Caco-2 (cell line): ENCODE data around the gene RLIM. TPM values are rescaled to one million over a fixed set of nuclear protein-coding genes. Genes with fewer than 3 reads are reported as not detected.
"Not testable (repeated sequence)": the region's sequence is repeated elsewhere in the genome, so short reads cannot be mapped to it uniquely, and the experiment has no call there.

Experiments
- Bru-seq: library from RNA; stranded (reverse); fragments of 400-500 nt; gene quantifications from one replicate; lab custom pipeline; 2021; lab: Mats Ljungman, UMichigan
- BruChase-seq, 2 experiments: library from RNA; stranded (reverse); fragments of 400-500 nt; gene quantifications; one replicate each; lab custom pipeline; 2021; lab: Mats Ljungman, UMichigan
- BruUV-seq: library from RNA; stranded (reverse); fragments of 400-500 nt; replicated peaks from 2 replicates; lab custom pipeline; 2021; lab: Mats Ljungman, UMichigan
- CTCF ChIA-PET: fragments of 300-600 bp; sonication (Branson Sonifier 250); formaldehyde crosslinking; loops from one replicate; lab custom pipeline; 2022; ENCODE audit warnings: antibody characterized with exemption; lab: Charles Lee
- POLR2A ChIA-PET: fragments of 300-600 bp; sonication (Branson Sonifier 250); formaldehyde crosslinking; loops from one replicate; lab custom pipeline; 2022; ENCODE audit warnings: antibody characterized with exemption; lab: Charles Lee
- DNase-seq, 2 experiments: peaks; one replicate each; pipeline versions ENCODE4 v3.0.0 to v3.0.0-alpha.2; 2020 to 2022
- H3K27me3 ChIP-seq: replicated peaks from 2 replicates; pipeline ENCODE4 v1.6.0; 2011; ENCODE audit warnings: low read length; ENCODE audit not compliant: control insufficient read depth, insufficient read depth
- H3K36me3 ChIP-seq: 2 replicates; pipeline ENCODE4 v1.5.1; 2011; ENCODE audit warnings: low read length; ENCODE audit not compliant: control insufficient read depth, insufficient read depth
- H3K4me1 ChIP-seq: fragments of 250-450 bp; sonication (Bioruptor Pico); 2 replicates; pipeline ENCODE4 v1.5.1; 2020; ENCODE audit warnings: mild to moderate bottlenecking
- H3K4me3 ChIP-seq: 2 replicates; pipeline ENCODE4 v1.5.1; 2011; ENCODE audit warnings: low read depth, mild to moderate bottlenecking, control low read depth, low read length
- H3K9me3 ChIP-seq: fragments of 250-450 bp; sonication (Bioruptor Pico); 2 replicates; pipeline ENCODE4 v1.5.1; 2020; ENCODE audit warnings: mild to moderate bottlenecking, moderate library complexity
- H3K27ac Mint-ChIP-seq: one replicate; pipeline ENCODE4 v1.8.0; 2022; ENCODE audit warnings: mixed read lengths; ENCODE audit not compliant: unreplicated experiment
- H3K27me3 Mint-ChIP-seq: one replicate; pipeline ENCODE4 v1.8.0; 2022; ENCODE audit warnings: mixed read lengths; ENCODE audit not compliant: insufficient read depth, unreplicated experiment
- H3K36me3 Mint-ChIP-seq: one replicate; pipeline ENCODE4 v1.8.0; 2022; ENCODE audit warnings: mild to moderate bottlenecking, mixed read lengths; ENCODE audit not compliant: insufficient read depth, unreplicated experiment
- H3K4me1 Mint-ChIP-seq: one replicate; pipeline ENCODE4 v1.8.0; 2022; ENCODE audit warnings: low read depth, mixed read lengths; ENCODE audit not compliant: unreplicated experiment
- H3K4me3 Mint-ChIP-seq: one replicate; pipeline ENCODE4 v1.8.0; 2022; ENCODE audit warnings: mild to moderate bottlenecking, moderate library complexity, mixed read lengths; ENCODE audit not compliant: unreplicated experiment
- H3K9me3 Mint-ChIP-seq: one replicate; pipeline ENCODE4 v1.8.0; 2022; ENCODE audit warnings: mixed read lengths; ENCODE audit not compliant: unreplicated experiment
- CTCF ChIP-seq, 2 experiments: fragments of 200-600 bp in 1 of 2; IDR thresholded peaks; 1 replicate in 1 of 2; 2 replicates in 1 of 2; pipeline versions ENCODE4 v1.5.1 to v1.8.0; 2011 to 2022; ENCODE audit warnings: antibody characterized with exemption in 1 of 2, control low read depth in 1 of 2, inconsistent platforms in 1 of 2, low read depth in 1 of 2, low read length in 1 of 2, mild to moderate bottlenecking in 1 of 2, moderate library complexity in 1 of 2; ENCODE audit not compliant: insufficient read depth in 1 of 2, severe bottlenecking in 1 of 2, unreplicated experiment in 1 of 2
- intact Hi-C: fragments of 100-400 bp; cut with micrococcal nuclease; formaldehyde crosslinking; loops from one replicate; pipeline ENCODE4 v1.10.0; 2022; ENCODE audit not compliant: unreplicated experiment
- long read RNA-seq: library from polyadenylated mRNA; stranded (forward); transcript quantifications from one replicate; pipeline ENCODE4 v2.0.0, GENCODE V29; 2022
- total RNA-seq: library from RNA; stranded (reverse); gene quantifications from 2 replicates; pipeline ENCODE4 v1.2.3, GENCODE V29; 2022

Gene RLIM, protein sequence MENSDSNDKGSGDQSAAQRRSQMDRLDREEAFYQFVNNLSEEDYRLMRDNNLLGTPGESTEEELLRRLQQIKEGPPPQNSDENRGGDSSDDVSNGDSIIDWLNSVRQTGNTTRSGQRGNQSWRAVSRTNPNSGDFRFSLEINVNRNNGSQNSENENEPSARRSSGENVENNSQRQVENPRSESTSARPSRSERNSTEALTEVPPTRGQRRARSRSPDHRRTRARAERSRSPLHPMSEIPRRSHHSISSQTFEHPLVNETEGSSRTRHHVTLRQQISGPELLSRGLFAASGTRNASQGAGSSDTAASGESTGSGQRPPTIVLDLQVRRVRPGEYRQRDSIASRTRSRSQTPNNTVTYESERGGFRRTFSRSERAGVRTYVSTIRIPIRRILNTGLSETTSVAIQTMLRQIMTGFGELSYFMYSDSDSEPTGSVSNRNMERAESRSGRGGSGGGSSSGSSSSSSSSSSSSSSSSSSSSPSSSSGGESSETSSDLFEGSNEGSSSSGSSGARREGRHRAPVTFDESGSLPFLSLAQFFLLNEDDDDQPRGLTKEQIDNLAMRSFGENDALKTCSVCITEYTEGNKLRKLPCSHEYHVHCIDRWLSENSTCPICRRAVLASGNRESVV
- total RNA-seq = 27.2 and 28.7 TPM in 2 replicates
- percentile 94 among the genes with signal in this experiment for Bru-seq, nascent RNA
- BruChase-seq, experiment 1, labeled RNA remaining after a 2-hour chase = percentile 97 among the genes with signal in this experiment
- BruChase-seq, experiment 2, labeled RNA remaining after a 6-hour chase = percentile 90 among the genes with signal in this experiment
- long read RNA-seq, full-length matches to known transcripts = 12 of 18 reads
- long read RNA-seq, partial matches to known transcripts = 0 of 18 reads
- long read RNA-seq, other reads (novel, unspliced or antisense) = 6 of 18 reads

- H3K27me3 Mint-ChIP-seq = no peaks in the 10 kb centered on the region
- no peaks in the 10 kb centered on the region for H3K4me1 Mint-ChIP-seq
- intact Hi-C loops = no loop called here
- no peaks in the 10 kb centered on the region for H3K4me1 ChIP-seq
- no peaks in the 10 kb centered on the region for H3K9me3 ChIP-seq
- H3K4me3 ChIP-seq = peak within 1 kb of the TSS; percentile 93
- ChIA-PET CTCF (no interaction called here), POLR2A (interaction anchor here (0.6 kb wide), 1 partner anchor 834 kb away, joined by 3 read pairs; no protein-coding TSS in a partner anchor)
- peak; percentile 93 to 95 for DNase-seq
- H3K4me3 Mint-ChIP-seq = peak within 1 kb of the TSS; percentile 98
- no peaks in the 10 kb centered on the region for H3K36me3 ChIP-seq
- H3K27ac Mint-ChIP-seq = peak within 1 kb of the TSS; percentile 100
- TF ChIP-seq CTCF (IDR thresholded peaks at IDR 0.05; ENCODE audit: insufficient read depth in 1 of 2, low read depth in 1 of 2, low read length in 1 of 2, severe bottlenecking in 1 of 2, unreplicated experiment in 1 of 2) = no peak
- peaks cover 9% of the 10 kb centered on the region for H3K9me3 Mint-ChIP-seq
- H3K36me3 Mint-ChIP-seq = peaks cover 32% of the 10 kb centered on the region
- BruUV-seq = no TSS peak
- H3K27me3 ChIP-seq = no peaks in the 10 kb centered on the region
These were observed at the start of gene RLIM for GRCh38 chrX:74614093-74614909. RLIM (minus strand) TSS chrX:74614624; CDS start chrX:74595977, 18,647 bp downstream.

GRCh38 chrX:74656079-74656745, 41.8 kb upstream of the RLIM start:
- no peaks in the 10 kb centered on the region for H3K27me3 Mint-ChIP-seq
- Histone ChIP-seq H3K27me3 (no peaks in the 10 kb centered on the region), H3K9me3 (no peaks in the 10 kb centered on the region), H3K4me1 (no peaks in the 10 kb centered on the region), H3K36me3 (no peaks in the 10 kb centered on the region), H3K4me3 (no peak overlapping the region)
- intact Hi-C loops = no loop called here
- no peak overlapping the region for H3K4me3 Mint-ChIP-seq
- BruUV-seq = no TSS peak
- CTCF ChIA-PET = no interaction called here
- H3K36me3 Mint-ChIP-seq = no peaks in the 10 kb centered on the region
- no peaks in the 10 kb centered on the region for H3K9me3 Mint-ChIP-seq
- no peak overlapping the region for H3K27ac Mint-ChIP-seq
- no peaks in the 10 kb centered on the region for H3K4me1 Mint-ChIP-seq
- POLR2A ChIA-PET = no interaction called here
- no peak for DNase-seq
- TF ChIP-seq CTCF (IDR thresholded peaks at IDR 0.05; ENCODE audit: insufficient read depth in 1 of 2, low read depth in 1 of 2, low read length in 1 of 2, severe bottlenecking in 1 of 2, unreplicated experiment in 1 of 2) = no peak

DNA sequence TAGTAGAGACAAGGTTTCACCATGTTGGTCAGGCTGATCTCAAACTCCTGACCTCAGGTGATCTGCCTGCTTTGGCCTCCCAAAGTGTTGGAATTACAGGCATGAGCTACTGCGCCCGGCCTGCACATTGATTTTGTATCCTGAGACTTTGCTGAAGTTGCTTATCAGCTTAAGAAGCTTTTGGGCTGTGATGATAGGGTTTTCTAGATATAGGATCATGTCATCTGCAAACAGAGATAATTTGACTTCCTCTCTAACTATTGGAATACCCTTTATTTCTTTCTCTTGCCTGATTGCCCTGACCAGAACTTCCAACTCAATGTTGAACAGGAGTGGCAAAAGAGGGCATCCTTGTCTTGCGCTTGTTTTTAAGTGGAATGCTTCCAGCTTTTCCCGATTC, 40.5 kb upstream of the RLIM start:
- H3K9me3 ChIP-seq, H3K36me3 Mint-ChIP-seq, H3K4me3 ChIP-seq, H3K36me3 ChIP-seq, H3K9me3 Mint-ChIP-seq, H3K27me3 ChIP-seq, H3K4me3 Mint-ChIP-seq, BruUV-seq, POLR2A ChIA-PET, H3K4me1 ChIP-seq, H3K27me3 Mint-ChIP-seq, DNase-seq, intact Hi-C loops, H3K27ac Mint-ChIP-seq, H3K4me1 Mint-ChIP-seq, CTCF ChIA-PET: not testable (repeated sequence)
